AG08395 (cell line): ENCODE data around the gene RBM5.

ENCODE experiments used
- DNase-seq: peaks from one replicate; pipeline ENCODE4 v3.0.0; 2012; ENCODE audit warnings: mixed read lengths, low spot score

Gene RBM5

GRCh38 chr3:50121072-50122032 lies 32.6 kb downstream of the RBM5 start:
- DNase-seq = peak; percentile 93

- no peak for DNase-seq
These were observed 33.4 kb downstream of the RBM5 start for GRCh38 chr3:50122071-50122470.

GRCh38 chr3:50122661-50123391 lies 34.1 kb downstream of the RBM5 start:
- no peak for DNase-seq

GRCh38 chr3:50123394-50124051 lies 34.8 kb downstream of the RBM5 start:
- DNase-seq = no peak

GRCh38 chr3:50124052-50124799 lies 35.5 kb downstream of the RBM5 start:
- no peak for DNase-seq

- DNase-seq = peak; percentile 43
These were observed 36.1 kb downstream of the RBM5 start for GRCh38 chr3:50124800-50125178.

GRCh38 chr3:50125541-50126286 lies 37.0 kb downstream of the RBM5 start:
- DNase-seq = no peak

- DNase-seq = peak; percentile 90
These were observed 37.8 kb downstream of the RBM5 start for GRCh38 chr3:50126287-50127211.

GRCh38 chr3:50127251-50127691 lies 38.6 kb downstream of the RBM5 start:
- no peak for DNase-seq

- DNase-seq = no peak
These were observed 39.3 kb downstream of the RBM5 start for GRCh38 chr3:50128001-50128400.

- no peak for DNase-seq
These were observed 41.7 kb downstream of the RBM5 start for GRCh38 chr3:50130436-50130835.

GRCh38 chr3:50132421-50133282 lies 43.9 kb downstream of the RBM5 start:
- no peak for DNase-seq

GRCh38 chr3:50133283-50133615 lies 44.5 kb downstream of the RBM5 start:
- DNase-seq = no peak

- no peak for DNase-seq
These were observed 45.6 kb downstream of the RBM5 start for GRCh38 chr3:50134367-50134766.

GRCh38 chr3:50135964-50136363 lies 47.2 kb downstream of the RBM5 start:
- DNase-seq = no peak

GRCh38 chr3:50136714-50137405 lies 48.1 kb downstream of the RBM5 start:
- no peak for DNase-seq

GRCh38 chr3:50137531-50137930 lies 48.8 kb downstream of the RBM5 start:
- no peak for DNase-seq
